CD4-positive, alpha-beta T cell treated with Interleukin-12 subunit alpha and Interleukin-12 subunit beta, for 1 hour (primary cell): Measurements from ENCODE around the gene NUDT11.
"Not testable (repeated sequence)": the region's sequence is repeated elsewhere in the genome, so short reads cannot be mapped to it uniquely, and the experiment has no call there.

ENCODE experiments used
- DNase-seq: peaks from one replicate; pipeline ENCODE4 v3.0.0-alpha.2; 2020

Gene NUDT11

DNA sequence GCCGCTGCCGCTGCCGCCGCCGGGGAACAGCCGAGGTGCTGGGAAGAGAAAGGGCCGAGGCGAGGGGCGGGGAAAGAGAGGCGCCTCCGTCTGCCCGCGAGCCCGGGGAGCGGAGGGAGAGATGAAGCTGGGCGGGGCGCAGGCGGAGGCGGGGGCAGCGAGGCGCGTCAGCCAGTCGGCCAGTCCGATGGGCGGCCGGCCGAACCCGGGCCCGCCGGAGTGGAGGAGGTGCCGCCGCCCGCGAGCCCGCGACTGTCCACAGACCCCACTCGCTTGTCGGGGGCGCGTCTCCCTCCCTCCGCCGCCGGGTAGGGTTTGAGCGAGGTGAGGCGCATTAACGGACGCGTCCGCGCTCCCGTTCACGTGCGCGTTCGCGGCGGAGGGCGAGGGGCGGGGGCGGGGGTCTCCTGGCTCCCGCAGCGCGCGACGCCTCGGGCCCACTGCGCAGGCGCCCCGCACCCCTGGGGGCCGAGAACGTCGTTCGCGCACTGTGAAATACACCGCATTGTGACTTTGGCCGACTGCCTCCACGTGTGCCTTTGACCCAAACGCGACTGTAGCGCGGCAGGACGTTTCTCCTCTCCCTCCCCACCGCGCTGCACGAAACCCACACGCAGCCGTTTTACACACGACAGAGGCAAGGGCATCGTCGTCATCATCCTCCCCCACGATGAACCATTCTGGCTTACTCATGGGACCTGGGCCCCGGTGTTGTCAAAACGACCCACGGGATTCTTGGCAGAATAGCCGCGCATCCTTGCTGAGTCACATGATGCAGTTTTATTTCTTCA is at the start of gene NUDT11:
Gene NUDT11 (minus strand): TSS at position 92 of the 791 bp plus-strand sequence. CDS start 148 bp downstream, outside the sequence.
- DNase-seq: peak; percentile 24

DNA sequence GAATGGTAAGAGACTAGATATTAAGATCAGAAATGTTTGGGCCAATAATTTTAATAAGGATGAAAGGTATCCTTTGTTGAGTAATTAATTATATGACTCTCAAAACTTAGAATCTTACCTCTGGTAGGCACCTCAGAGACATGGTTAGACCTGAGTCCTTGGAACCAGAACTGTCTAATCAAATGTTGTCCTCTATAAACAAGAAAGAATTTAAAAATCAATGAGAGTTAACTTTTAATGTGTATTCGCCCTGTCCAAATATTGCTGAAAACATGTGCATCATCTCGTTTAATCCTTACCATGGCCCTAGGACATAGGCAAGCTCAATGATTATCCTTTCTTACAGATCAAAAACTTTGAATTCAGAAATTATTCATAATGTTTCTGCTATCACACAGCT is 24.0 kb upstream of the NUDT11 start:
- no peak for DNase-seq

DNA sequence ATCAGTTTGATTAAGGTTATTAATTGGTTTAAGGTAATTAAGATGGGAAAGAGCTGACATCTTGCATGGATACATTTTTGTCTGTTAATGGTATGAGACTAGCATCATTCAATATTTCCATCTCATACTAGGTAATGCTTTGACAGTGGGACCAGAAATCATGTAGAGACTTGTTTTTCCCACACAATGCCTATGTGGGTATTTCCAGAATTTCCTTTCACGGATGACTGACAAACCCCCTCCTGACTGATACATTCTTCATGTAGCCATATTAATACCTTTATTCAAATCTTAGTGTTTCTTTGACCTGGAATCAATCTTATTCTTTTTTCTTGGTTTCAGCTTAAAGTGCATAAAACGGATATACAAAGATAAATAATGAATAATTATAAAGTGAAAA is 22.7 kb upstream of the NUDT11 start:
- not testable (repeated sequence) for DNase-seq

DNA sequence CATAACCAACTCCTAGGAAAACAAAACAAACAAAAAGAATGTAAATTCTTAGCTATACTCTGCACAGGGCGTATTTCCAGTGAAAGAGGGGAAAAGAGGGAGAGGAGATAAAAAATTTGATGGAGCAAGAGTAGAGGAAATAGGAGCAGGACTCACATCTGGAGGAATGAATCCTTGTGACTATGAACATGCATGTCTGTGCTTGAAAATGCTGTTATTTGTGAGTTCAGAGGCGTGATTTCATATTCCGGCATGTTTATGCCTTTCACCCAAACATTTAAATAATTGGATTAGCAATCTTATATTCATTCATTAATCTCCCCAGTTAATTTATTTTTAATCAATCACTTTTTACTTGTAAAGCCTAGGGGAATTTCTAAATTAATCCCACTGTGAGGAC is 11.2 kb upstream of the NUDT11 start:
- no peak for DNase-seq

DNA sequence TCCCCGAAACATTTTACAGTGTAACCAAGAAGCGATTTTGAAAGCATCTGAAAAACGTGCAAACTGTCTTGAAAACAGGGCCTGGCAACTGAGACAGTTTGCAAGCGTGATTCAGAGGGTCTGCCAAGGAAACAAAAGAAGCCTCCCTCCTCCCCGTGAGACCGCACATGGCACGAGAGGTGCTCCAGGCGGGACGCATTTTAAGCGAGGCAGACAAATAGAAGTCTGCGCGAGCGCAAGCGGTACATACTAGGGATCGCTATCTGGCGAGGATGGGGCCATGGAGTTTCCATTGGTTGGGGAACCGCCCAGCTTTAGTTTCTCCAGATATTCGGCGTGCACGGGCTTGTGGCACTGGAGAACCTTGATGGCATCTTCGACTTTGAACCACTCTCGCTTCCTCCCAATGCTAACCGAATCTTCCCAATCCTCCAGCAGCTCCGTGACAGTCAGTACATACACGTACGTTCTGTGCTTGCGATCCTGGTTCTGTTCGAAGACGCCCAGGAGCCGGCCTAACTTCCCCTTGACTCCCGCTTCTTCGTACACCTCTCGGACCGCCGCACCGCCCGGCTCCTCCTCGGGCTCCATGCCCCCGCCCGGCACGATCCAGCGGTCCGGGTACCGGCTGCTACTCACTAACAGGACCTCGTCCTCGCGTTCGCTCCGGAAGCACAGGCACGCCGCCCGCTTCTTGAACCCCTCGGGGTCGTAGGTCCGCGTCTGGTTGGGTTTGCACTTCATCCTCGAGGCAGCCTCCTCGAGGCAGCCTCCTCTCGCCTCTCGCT is 497 bp downstream of the NUDT11 start:
- not testable (repeated sequence) for DNase-seq

DNA sequence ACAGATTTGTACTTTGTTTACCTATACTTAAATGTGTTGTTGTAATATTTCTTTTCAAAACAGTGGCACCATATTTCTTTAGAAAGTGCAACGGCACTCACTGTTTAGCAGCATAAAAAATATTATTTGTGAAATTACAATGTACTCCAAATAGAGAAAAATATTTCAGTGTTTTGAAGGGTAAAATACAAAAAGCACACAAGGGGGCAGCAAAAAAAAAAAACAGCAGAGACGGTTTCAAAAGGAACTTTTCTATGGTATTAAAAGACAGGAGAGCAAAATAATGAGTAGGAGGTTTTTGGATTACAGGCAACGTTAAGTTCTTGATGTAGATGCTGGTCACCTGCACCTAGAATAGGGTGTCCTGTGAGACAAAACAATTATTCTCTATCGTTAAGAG is 2.0 kb downstream of the NUDT11 start:
- DNase-seq: no peak

DNA sequence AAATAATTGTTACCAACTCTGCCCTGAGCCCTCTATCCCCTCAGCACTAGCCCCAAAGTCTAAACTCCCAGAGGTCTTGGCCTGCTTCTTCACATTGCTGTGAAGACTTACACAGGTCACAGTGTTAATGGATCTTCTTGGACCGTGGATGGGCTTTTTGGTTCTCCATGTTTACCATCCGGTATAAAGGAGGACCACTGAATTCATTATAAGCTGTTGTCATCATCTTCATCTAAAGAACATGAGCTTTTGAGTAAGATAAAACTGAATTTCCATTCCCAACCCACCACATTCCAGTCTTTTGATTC is 8.5 kb downstream of the NUDT11 start:
- no peak for DNase-seq

DNA sequence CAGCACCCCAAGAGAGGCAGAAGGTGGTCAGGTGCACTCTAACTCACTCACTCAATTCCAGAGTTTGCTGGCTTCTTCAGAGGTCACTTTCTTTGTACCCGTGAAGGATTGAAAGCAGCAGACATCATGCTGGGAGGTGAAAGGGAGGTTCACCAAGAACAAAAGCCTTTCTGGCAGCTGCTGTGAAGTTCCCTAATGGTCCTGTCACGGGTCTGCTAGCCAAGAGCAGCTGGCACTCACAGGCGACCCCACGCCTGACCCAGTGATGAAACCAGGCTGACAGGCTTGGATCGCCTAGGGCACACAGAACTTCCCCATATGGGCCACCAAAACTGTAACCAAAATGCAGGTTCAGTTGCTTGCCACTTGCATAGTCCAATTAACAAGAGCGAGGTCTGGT is 11.8 kb downstream of the NUDT11 start:
- DNase-seq: no peak

DNA sequence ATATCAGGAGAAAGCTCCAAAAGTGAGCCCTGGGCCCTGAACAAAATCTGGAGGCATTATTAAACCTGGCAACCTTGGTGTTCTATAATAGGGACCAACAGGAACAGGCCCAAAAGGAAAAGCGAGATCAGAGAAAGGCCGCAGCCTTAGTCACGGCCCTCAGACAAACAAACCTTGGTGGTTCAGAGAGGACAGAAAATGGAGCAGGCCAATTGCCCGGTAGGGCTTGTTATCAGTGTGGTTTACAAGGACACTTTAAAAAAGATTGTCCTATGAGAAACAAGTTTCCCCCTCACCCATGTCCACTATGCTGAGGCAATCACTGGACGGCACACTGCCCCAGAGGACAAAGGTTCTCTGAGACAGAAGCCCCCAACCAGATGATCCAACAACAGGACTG is 14.0 kb downstream of the NUDT11 start:
- DNase-seq: not testable (repeated sequence)

DNA sequence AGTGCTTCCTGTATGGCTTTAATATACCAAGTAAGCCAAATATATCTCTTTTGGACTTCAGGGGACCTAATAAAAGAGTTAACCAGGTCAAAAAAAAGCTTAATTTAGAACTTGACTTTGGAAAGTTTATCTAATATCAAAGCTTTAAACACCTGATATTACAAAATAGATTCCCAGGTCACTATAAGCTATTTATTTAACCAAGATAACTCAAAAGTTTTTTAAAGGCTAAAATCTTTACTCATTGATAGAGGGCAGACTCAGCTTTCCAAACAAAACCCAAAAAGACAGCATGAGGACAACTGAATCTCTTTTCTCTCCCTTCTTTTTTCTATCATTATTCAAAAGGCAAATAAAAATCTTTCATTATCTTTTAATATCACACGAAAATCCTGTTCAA is 19.5 kb downstream of the NUDT11 start:
- no peak for DNase-seq

DNA sequence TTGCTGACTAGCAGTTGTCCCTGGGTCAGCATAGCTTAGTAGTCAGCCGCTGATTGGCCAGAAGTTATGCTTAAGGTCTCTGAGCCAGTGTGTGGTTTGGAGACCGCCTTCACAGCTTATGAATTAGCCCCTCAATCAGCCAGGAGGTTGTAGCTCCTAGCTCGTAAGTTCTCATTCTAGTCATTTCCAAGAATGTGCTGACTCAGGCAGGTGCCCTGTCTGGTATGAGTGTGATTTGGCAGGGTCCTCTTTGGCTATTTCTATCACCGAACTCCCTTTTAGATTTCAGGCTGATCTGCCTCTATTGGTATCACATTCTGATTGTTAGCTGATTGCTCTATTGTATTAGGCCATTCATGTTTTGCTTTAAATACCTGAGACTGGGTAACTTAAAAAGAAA is 33.1 kb downstream of the NUDT11 start:
- DNase-seq: no peak

DNA sequence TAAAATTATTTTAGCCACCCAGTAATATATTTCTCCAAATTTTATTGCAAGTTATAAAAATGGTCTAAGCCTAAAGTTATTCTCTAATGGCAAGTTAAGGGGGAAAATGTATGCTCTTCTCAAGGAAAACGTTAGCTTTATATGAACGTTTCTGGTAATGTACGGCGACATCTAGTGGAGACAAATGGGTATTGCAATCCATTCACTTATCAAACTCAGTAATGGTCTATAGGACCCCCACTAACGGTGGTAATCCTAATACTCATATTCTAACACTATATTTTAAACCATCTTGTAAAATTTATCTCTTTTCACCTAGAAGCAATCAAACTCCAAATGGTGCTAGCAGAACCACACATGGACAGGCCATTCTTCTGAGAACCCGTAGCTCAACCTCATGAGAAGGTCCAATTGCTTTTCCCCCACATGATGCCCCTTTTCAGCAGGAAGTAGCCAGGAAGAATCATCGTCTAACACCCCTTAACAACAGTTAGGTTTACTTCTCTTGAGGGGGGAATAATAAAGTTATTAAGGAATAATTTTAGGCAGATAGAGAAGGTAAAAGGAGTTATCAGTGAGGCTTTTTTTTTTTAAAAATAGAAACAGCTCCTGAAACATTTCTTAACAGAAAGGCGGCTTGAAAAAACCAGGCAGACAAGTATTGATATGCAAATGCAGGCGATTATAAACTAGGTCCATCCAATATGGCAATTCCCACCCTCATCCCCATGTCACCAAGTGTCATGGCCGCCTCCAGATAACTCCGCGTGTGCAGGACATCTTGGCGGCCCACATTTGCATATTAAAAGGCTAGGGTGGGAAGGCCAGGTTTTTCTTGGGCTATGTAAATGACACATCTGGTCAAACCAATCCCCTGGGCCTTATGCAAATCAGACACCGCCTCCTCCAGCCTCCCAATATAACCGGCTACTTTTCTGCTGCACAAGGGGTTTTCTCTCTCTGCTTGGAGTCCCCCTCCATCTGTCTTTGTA is 35.0 kb downstream of the NUDT11 start:
- DNase-seq: peak; percentile 29

DNA sequence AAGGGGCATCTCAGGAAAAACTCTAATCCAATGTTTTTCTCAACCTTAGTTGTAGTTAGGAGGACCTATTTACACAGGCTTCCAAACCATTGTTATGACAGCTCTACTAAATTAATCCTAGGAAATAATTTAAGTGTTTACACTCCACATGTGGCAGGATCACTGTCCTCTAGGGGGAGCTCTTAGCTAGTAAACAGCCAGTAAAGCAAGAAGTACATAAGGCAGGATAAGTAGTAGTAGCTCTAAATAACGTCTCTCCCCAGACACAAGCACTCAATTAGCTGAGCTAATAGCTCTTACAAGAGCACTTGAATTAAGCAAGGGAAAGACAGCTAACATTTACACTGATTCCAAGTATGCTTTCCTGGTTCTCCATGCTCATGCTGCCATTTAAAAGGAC is 37.3 kb downstream of the NUDT11 start:
- DNase-seq: peak; percentile 14

DNA sequence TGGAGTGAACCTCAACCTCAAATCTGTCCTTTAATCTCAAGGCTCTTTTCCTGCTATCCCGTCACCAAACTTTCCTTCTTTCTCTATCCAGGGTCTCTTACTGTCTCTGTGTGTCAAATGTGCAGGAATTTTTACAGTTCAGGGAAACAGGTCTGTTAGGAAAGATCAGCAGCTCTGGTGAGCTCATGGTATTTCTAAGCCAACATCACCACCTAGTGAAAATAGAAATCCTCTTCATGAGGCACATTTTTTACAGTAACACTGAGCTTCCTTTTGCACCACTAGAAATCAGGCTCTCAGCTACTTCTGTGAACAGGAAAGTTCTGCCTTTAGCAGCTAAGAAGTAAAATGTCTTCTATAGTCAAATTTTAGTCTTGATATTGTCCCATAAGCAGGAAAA is 39.6 kb downstream of the NUDT11 start:
- DNase-seq: no peak

DNA sequence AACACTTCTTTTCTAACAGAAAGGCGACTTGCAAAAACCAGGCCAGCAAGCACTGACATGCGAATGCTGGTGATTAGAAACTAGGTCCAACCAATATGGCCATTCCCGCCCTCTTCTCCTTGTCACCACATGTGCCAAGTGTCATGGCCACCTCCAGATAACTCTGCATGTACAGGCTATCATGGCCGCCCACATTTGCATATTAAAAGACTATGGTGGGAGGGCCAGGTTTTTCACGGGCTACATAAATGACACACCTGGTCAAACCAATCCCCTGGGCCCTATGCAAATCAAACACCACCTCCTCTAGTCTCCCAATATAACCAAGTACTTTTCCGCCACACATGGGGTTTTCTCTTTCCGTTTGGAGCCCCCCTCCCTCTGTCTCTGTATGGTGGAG is 40.1 kb downstream of the NUDT11 start:
- no peak for DNase-seq

DNA sequence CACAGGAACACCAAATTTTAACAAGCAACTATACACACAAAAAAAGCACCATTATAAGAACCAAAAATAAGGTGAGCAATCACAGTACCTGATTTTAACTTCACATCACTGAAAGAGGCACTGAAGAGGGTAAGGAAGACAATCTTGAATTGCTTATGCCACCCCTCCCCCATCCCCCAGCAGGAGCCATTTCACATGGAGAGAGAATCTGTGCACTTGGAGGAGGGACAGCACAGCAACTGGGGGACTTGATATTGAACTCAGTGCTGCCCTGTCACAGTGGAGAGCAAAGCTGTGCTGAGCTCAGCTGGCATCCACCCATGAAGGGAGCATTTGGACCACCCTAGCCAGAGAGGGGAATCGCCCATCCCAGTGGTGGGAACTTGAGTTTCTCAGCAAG is 56.0 kb downstream of the NUDT11 start:
- no peak for DNase-seq
